ENCODE results near the gene TMEM88. TPM values are rescaled to one million over a fixed set of nuclear protein-coding genes. Genes with fewer than 3 reads are reported as not detected.

TMEM88 gene
- total RNA-seq, 1 donor, result 8.5 TPM

- Histone ChIP-seq H3K27me3 (ENCODE audit: insufficient read depth, low read length) (no peaks in the 10 kb centered on the region), H3K4me3 (ENCODE audit: low read length) (no peak overlapping the region), H3K4me1 (ENCODE audit: insufficient read depth, low read length) (peaks cover 22% of the 10 kb centered on the region), H3K9me3 (ENCODE audit: low read depth, low read length) (no peaks in the 10 kb centered on the region)
These were observed 39.4 kb downstream of the TMEM88 start for GRCh38 chr17:7894226-7894625.

- Histone ChIP-seq H3K4me1 (ENCODE audit: insufficient read depth, low read length) (peaks cover 15% of the 10 kb centered on the region), H3K9me3 (ENCODE audit: low read depth, low read length) (no peaks in the 10 kb centered on the region), H3K4me3 (ENCODE audit: low read length) (no peak overlapping the region), H3K27me3 (ENCODE audit: insufficient read depth, low read length) (no peaks in the 10 kb centered on the region)
These were observed 40.0 kb downstream of the TMEM88 start for GRCh38 chr17:7894866-7895265.

DNA sequence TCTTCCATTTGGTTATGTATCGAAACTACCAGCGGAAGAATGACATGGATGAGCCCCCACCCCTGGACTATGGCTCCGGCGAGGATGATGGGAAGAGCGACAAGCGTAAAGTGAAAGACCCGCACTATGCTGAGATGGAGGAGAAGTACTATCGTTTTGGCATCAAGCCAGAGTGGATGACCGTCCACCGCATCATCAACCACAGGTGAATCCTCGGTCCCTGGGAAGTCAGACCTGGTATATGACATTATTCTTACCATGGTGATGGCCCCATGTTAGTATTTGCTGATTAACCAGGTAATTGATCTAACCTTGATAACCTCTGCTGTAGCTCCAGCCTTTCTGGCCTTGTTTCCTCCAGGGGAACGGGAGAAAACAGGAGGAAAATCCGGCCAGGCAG lies 42.2 kb downstream of the TMEM88 start:
- Histone ChIP-seq H3K27me3 (ENCODE audit: insufficient read depth, low read length) (no peaks in the 10 kb centered on the region), H3K4me3 (ENCODE audit: low read length) (no peak overlapping the region), H3K9me3 (ENCODE audit: low read depth, low read length) (no peaks in the 10 kb centered on the region), H3K4me1 (ENCODE audit: insufficient read depth, low read length) (peaks cover 1% of the 10 kb centered on the region)

GRCh38 chr17:7897773-7898172 lies 42.9 kb downstream of the TMEM88 start:
- Histone ChIP-seq H3K27me3 (ENCODE audit: insufficient read depth, low read length) (no peaks in the 10 kb centered on the region), H3K9me3 (ENCODE audit: low read depth, low read length) (no peaks in the 10 kb centered on the region), H3K4me3 (ENCODE audit: low read length) (no peak overlapping the region), H3K4me1 (ENCODE audit: insufficient read depth, low read length) (no peaks in the 10 kb centered on the region)

DNA sequence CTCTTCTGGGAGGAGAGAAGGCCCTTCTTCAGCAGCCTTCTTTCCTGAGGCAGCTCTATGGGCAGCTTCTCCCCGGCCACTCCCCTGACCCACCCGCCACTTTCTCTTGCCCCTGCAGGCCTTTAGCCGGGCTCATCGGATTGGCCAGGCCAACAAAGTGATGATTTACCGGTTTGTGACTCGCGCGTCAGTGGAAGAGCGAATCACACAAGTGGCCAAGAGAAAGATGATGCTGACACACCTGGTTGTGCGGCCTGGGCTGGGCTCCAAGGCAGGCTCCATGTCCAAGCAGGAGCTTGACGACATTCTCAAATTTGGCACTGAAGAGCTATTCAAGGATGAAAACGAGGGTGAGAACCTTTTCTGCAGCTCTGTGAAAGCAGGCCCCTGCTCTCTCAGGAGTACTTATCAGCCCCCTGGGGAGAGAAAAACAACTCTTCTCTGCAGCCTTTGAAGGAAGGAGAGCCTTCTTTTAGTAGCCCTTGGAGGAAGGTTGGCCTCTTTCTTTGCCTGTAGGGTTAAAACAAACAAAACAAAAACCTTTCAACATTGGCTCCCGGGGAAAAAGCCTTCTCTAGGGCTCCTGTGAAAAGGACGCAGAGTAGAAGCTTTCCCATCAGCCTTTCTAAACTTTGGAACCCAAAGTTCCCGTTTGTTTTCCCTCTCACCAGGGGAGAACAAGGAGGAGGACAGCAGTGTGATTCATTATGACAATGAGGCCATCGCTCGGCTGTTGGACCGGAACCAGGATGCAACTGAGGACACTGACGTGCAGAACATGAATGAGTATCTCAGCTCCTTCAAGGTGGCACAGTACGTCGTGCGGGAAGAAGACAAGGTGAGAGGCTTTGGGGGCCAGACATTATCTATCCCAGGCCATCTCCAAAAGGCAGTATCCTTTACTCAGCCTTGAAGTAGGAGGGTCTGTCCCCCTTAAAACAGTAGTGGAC lies 48.6 kb downstream of the TMEM88 start:
- Histone ChIP-seq H3K9me3 (ENCODE audit: low read depth, low read length) (no peaks in the 10 kb centered on the region), H3K4me1 (ENCODE audit: insufficient read depth, low read length) (no peaks in the 10 kb centered on the region), H3K27me3 (ENCODE audit: insufficient read depth, low read length) (no peaks in the 10 kb centered on the region), H3K4me3 (ENCODE audit: low read length) (no peak overlapping the region)

Other genes starting within 250 kb of the TMEM88 start
- gene FXR2, start 240.2 kb upstream of the TMEM88 start, total RNA-seq, result 7.7 TPM
- 28.3 TPM for gene SAT2, start 227.2 kb upstream of the TMEM88 start, total RNA-seq
- gene SHBG, start 224.9 kb upstream of the TMEM88 start, total RNA-seq, result not detected
- not detected for gene ATP1B2, start 204.1 kb upstream of the TMEM88 start, total RNA-seq
- gene TP53, start 167.6 kb upstream of the TMEM88 start, total RNA-seq, result 9.9 TPM
- gene WRAP53, start 166.6 kb upstream of the TMEM88 start, total RNA-seq, result 3.6 TPM
- gene EFNB3, start 149.9 kb upstream of the TMEM88 start, total RNA-seq, result not detected
- gene DNAH2, start 137.3 kb upstream of the TMEM88 start, total RNA-seq, result under 0.01 TPM
- gene KDM6B, start 20.8 kb upstream of the TMEM88 start, total RNA-seq, result 88.1 TPM
- gene NAA38, start 2.5 kb downstream of the TMEM88 start, total RNA-seq, result 14.0 TPM
- 8.8 TPM for gene CYB5D1, start 2.9 kb downstream of the TMEM88 start, total RNA-seq
- 96.4 TPM for gene CHD3, start 33.7 kb downstream of the TMEM88 start, total RNA-seq
- 2.4 TPM for gene RNF227, start 61.2 kb downstream of the TMEM88 start, total RNA-seq
- gene KCNAB3, start 74.8 kb downstream of the TMEM88 start, total RNA-seq, result 1.2 TPM
- gene TRAPPC1, start 76.9 kb downstream of the TMEM88 start, total RNA-seq, result 21.4 TPM
- 9.2 TPM for gene CNTROB, start 77.1 kb downstream of the TMEM88 start, total RNA-seq
- 0.10 TPM for gene GUCY2D, start 147.5 kb downstream of the TMEM88 start, total RNA-seq
- 0.10 TPM for gene ALOX15B, start 184.0 kb downstream of the TMEM88 start, total RNA-seq
- gene ALOX12B, start 232.7 kb downstream of the TMEM88 start, total RNA-seq, result not detected

All from mononuclear cell (primary cell).